ENCODE data around the gene SLCO3A1. TPM values are rescaled to one million over a fixed set of nuclear protein-coding genes. Genes with fewer than 3 reads are reported as not detected.
A peak's percentile ranks its signal among the peaks of the same experiment; 100 is the strongest.

Gene SLCO3A1
- total RNA-seq, 1 experiment from 2014 or later, result 9.1 TPM

GRCh38 chr15:91997163-91997562 is 143.7 kb downstream of the SLCO3A1 start (continued):
- no peak for TF ChIP-seq ZBTB43 (CRISPR knock-in tag; IDR thresholded peaks at IDR 0.05)
- TF ChIP-seq CTCF (IDR thresholded peaks at IDR 0.05), result no peak
- TF ChIP-seq ETV6 (CRISPR knock-in tag; IDR thresholded peaks at IDR 0.05), result no peak
- TF ChIP-seq ATF3 (CRISPR knock-in tag; conservative IDR thresholded peaks at IDR 0.05), result no peak
- no peak for TF ChIP-seq JAZF1 (CRISPR knock-in tag; IDR thresholded peaks at IDR 0.05)
- no peak for TF ChIP-seq CDX4 (CRISPR knock-in tag; IDR thresholded peaks at IDR 0.05; ENCODE audit: borderline replicate concordance)

GRCh38 chr15:92000709-92001108 is 147.2 kb downstream of the SLCO3A1 start:
- Mint-ChIP-seq H3K9me3 (no peaks in the 10 kb centered on the region), H3K4me1 (peaks cover 44% of the 10 kb centered on the region), H3K27me3 (ENCODE audit: low read depth) (no peaks in the 10 kb centered on the region), H3K27ac (no peak overlapping the region), H3K36me3 (no peaks in the 10 kb centered on the region), H3K4me3 (no peak overlapping the region)
- DNase-seq (ENCODE audit: low spot score), result peak; percentile 29
- ChIA-PET CTCF (no interaction called here), POLR2A (interaction anchor here (0.6 kb wide), 1 partner anchor 1486 kb away, joined by 6 read pairs; no protein-coding TSS in a partner anchor)
- TF ChIP-seq USF1 (CRISPR knock-in tag; IDR thresholded peaks at IDR 0.05) (no peak), ZBTB43 (CRISPR knock-in tag; IDR thresholded peaks at IDR 0.05) (no peak), ZNF317 (CRISPR knock-in tag; IDR thresholded peaks at IDR 0.05; ENCODE audit: borderline replicate concordance, low read depth) (no peak), ZNF423 (CRISPR knock-in tag; IDR thresholded peaks at IDR 0.05) (no peak), ZMAT4 (CRISPR knock-in tag; IDR thresholded peaks at IDR 0.05) (no peak), CTCF (IDR thresholded peaks at IDR 0.05) (no peak), MYBL2 (CRISPR knock-in tag; IDR thresholded peaks at IDR 0.05) (no peak), TP53 (CRISPR knock-in tag; IDR thresholded peaks at IDR 0.05) (no peak)
- ATAC-seq, result peak; percentile 59

GRCh38 chr15:92001307-92001706 is 147.8 kb downstream of the SLCO3A1 start:
- CTCF ChIA-PET, result no interaction called here
- H3K4me1 Mint-ChIP-seq, result peaks cover 50% of the 10 kb centered on the region
- H3K9me3 Mint-ChIP-seq, result no peaks in the 10 kb centered on the region
- ATAC-seq (no peak), DNase-seq (ENCODE audit: low spot score) (no peak)
- no peak overlapping the region for H3K4me3 Mint-ChIP-seq
- no peak overlapping the region for H3K27ac Mint-ChIP-seq
- POLR2A ChIA-PET, result interaction anchor here (0.6 kb wide), 1 partner anchor 1486 kb away, joined by 6 read pairs; no protein-coding TSS in a partner anchor
- no peaks in the 10 kb centered on the region for H3K27me3 Mint-ChIP-seq (ENCODE audit: low read depth)
- H3K36me3 Mint-ChIP-seq, result no peaks in the 10 kb centered on the region
- no peak for TF ChIP-seq MXD4 (CRISPR knock-in tag; IDR thresholded peaks at IDR 0.05; ENCODE audit: borderline replicate concordance)
- no peak for TF ChIP-seq ERG (CRISPR knock-in tag; IDR thresholded peaks at IDR 0.05)
- TF ChIP-seq NFYB (CRISPR knock-in tag; conservative IDR thresholded peaks at IDR 0.05; ENCODE audit: low read depth), result no peak
- TF ChIP-seq USF1 (CRISPR knock-in tag; IDR thresholded peaks at IDR 0.05), result no peak
- TF ChIP-seq ZNF512 (CRISPR knock-in tag; IDR thresholded peaks at IDR 0.05; ENCODE audit: borderline replicate concordance), result no peak
- TF ChIP-seq NFATC4 (CRISPR knock-in tag; IDR thresholded peaks at IDR 0.05), result no peak
- TF ChIP-seq OVOL2 (CRISPR knock-in tag; IDR thresholded peaks at IDR 0.05; ENCODE audit: borderline replicate concordance), result no peak
- TF ChIP-seq ZNF671 (CRISPR knock-in tag; IDR thresholded peaks at IDR 0.05), result no peak
- no peak for TF ChIP-seq GRHL2 (CRISPR knock-in tag; IDR thresholded peaks at IDR 0.05; ENCODE audit: insufficient replicate concordance, severe bottlenecking)
